Mesenteric fat pad (tissue), 1 donor: ENCODE results near the gene KSR1. TPM values are rescaled to one million over a fixed set of nuclear protein-coding genes. Genes with fewer than 3 reads are reported as not detected.
"Not testable (repeated sequence)": the region's sequence is repeated elsewhere in the genome, so short reads cannot be mapped to it uniquely, and the experiment has no call there.

Experiments
- DNase-seq: peaks from one replicate; pipeline ENCODE4 v3.0.0-alpha.2; 2020; ENCODE audit warnings: low spot score
- total RNA-seq: library from RNA; stranded (reverse); fragmentation: NEBNext Ultra II Directional; extraction: Animal tissue kit (Norgen Biotek cat#: 25700); gene quantifications from one replicate; pipeline ENCODE4 v1.2.1, GENCODE V29; 2021
- donor health status: DM: yes; HTN: yes; CAD: no.

Gene KSR1
- total RNA-seq, 1 donor from 2014 or later, result 38.9 TPM

- no peak for DNase-seq
Observed at GRCh38 chr17:27651411-27652345, 195.4 kb downstream of the KSR1 start.

- not testable (repeated sequence) for DNase-seq
Observed at GRCh38 chr17:27653449-27653971, 197.3 kb downstream of the KSR1 start.

- no peak for DNase-seq
Observed at GRCh38 chr17:27654136-27654535, 197.9 kb downstream of the KSR1 start.

- no peak for DNase-seq
Observed at GRCh38 chr17:27654654-27655524, 198.6 kb downstream of the KSR1 start.

- not testable (repeated sequence) for DNase-seq
Observed at GRCh38 chr17:27655525-27656111, 199.4 kb downstream of the KSR1 start.

- not testable (repeated sequence) for DNase-seq
Observed at GRCh38 chr17:27656620-27657019, 200.4 kb downstream of the KSR1 start.

GRCh38 chr17:27657620-27658019 lies 201.4 kb downstream of the KSR1 start:
- DNase-seq, result no peak

GRCh38 chr17:27659683-27660082 lies 203.4 kb downstream of the KSR1 start:
- DNase-seq, result no peak

GRCh38 chr17:27660436-27660835 lies 204.2 kb downstream of the KSR1 start:
- DNase-seq, result no peak

- DNase-seq, result peak; percentile 79
Observed at GRCh38 chr17:27663936-27664605, 207.8 kb downstream of the KSR1 start.

- DNase-seq, result peak; percentile 22
Observed at GRCh38 chr17:27664606-27664965, 208.3 kb downstream of the KSR1 start.

GRCh38 chr17:27665549-27665948 lies 209.3 kb downstream of the KSR1 start:
- DNase-seq, result peak; percentile 45

- DNase-seq, result peak; percentile 76
Observed at GRCh38 chr17:27666270-27666669, 210.0 kb downstream of the KSR1 start.

- peak; percentile 74 for DNase-seq
Observed at GRCh38 chr17:27666831-27667560, 210.7 kb downstream of the KSR1 start.

- DNase-seq, result peak; percentile 81
Observed at GRCh38 chr17:27667656-27668487, 211.6 kb downstream of the KSR1 start.

GRCh38 chr17:27668488-27668823 lies 212.2 kb downstream of the KSR1 start:
- no peak for DNase-seq

GRCh38 chr17:27669136-27669535 lies 212.9 kb downstream of the KSR1 start:
- peak; percentile 72 for DNase-seq

- no peak for DNase-seq
Observed at GRCh38 chr17:27669850-27670249, 213.6 kb downstream of the KSR1 start.
